Testis (tissue), 3 donors: ENCODE measurements around the gene LSM10. TPM values are rescaled to one million over a fixed set of nuclear protein-coding genes. Genes with fewer than 3 reads are reported as not detected.

Source experiments
- DNase-seq: peaks from one replicate; pipeline ENCODE4 v3.0.0-alpha.2; 2019
- H3K27ac ChIP-seq, 2 donors: fragments of 200-600 bp; sonication (generic); one replicate each; pipeline ENCODE4 v1.5.1; 2019
- H3K27me3 ChIP-seq: fragments of 200-600 bp; sonication (generic); one replicate; pipeline ENCODE4 v1.5.1; 2019
- H3K36me3 ChIP-seq: fragments of 200-600 bp; sonication (generic); one replicate; pipeline ENCODE4 v1.5.1; 2017; ENCODE audit warnings: low read depth; ENCODE audit errors: missing control alignments
- H3K4me1 ChIP-seq: fragments of 200-600 bp; sonication (generic); one replicate; pipeline ENCODE4 v1.5.1; 2019
- H3K4me3 ChIP-seq, 2 donors: fragments of 200-600 bp; sonication (generic); one replicate each; pipeline ENCODE4 v1.5.1; 2017 to 2019
- H3K9me3 ChIP-seq: fragments of 200-600 bp; sonication (generic); one replicate; pipeline ENCODE4 v1.5.1; 2017
- CTCF ChIP-seq, 3 experiments: fragments of 450-650 bp in 2 of 3; fragments of 200-600 bp in 1 of 3; sonication (generic) in 1 of 3; IDR thresholded peaks; one replicate each; pipeline ENCODE4 v1.5.1; 2016 to 2019; ENCODE audit warnings: antibody characterized with exemption in 3 of 3, mild to moderate bottlenecking in 2 of 3, moderate library complexity in 1 of 3
- POLR2A ChIP-seq: fragments of 450-650 bp; IDR thresholded peaks from one replicate; pipeline ENCODE4 v1.6.1; 2017; ENCODE audit warnings: antibody characterized with exemption, mild to moderate bottlenecking, moderate library complexity
- WGBS, 2 donors: methylation state at CpG; one replicate each; pipeline ENCODE4 v1.1.5; 2018; 5-methylcytosine and 5-hydroxymethylcytosine counted together
- intact Hi-C: fragments of 100-400 bp; cut with DNase I; formaldehyde crosslinking; loops from one replicate; pipeline ENCODE4 v1.15.1; 2023; ENCODE audit warnings: low total_unique reads
- polyA plus RNA-seq: library from polyadenylated mRNA; stranded (reverse); fragments of 350-450 nt; fragmentation: Illumina TruSeq; extraction: RNeasy Lipid Tissue Mini Kit (QIAGEN cat#74804); gene quantifications from one replicate; pipeline ENCODE4 v1.2.3, GENCODE V29; 2014; ENCODE audit warnings: low read depth, low replicate concordance; ENCODE audit not compliant: insufficient read depth
- total RNA-seq, 2 donors: library from RNA; depleted of rRNA; stranded (reverse); fragments of >200 nt; gene quantifications; one replicate each; pipeline ENCODE4 v1.2.3, GENCODE V29; 2016

Gene LSM10
- total and polyA plus RNA-seq, 3 donors from 2014 or later, result 69.1 to 106 (median 73.6) TPM

GRCh38 chr1:36417931-36418330 lies 20.2 kb upstream of the LSM10 start:
- no peak for TF ChIP-seq CTCF (IDR thresholded peaks at IDR 0.05)
- TF ChIP-seq POLR2A, result no peak
- Histone ChIP-seq H3K4me3 (no peak overlapping the region), H3K4me1 (peaks cover 38% of the 10 kb centered on the region), H3K36me3 (no peaks in the 10 kb centered on the region), H3K27me3 (no peaks in the 10 kb centered on the region), H3K27ac (peak overlapping the region; percentile 63 to 67), H3K9me3 (no peaks in the 10 kb centered on the region)
- DNase-seq, result peak; percentile 36
- intact Hi-C loops, result no loop called here
- 50 to 88% methylated on average over 9 of the region's 9 CpGs for WGBS, 2 donors

DNA sequence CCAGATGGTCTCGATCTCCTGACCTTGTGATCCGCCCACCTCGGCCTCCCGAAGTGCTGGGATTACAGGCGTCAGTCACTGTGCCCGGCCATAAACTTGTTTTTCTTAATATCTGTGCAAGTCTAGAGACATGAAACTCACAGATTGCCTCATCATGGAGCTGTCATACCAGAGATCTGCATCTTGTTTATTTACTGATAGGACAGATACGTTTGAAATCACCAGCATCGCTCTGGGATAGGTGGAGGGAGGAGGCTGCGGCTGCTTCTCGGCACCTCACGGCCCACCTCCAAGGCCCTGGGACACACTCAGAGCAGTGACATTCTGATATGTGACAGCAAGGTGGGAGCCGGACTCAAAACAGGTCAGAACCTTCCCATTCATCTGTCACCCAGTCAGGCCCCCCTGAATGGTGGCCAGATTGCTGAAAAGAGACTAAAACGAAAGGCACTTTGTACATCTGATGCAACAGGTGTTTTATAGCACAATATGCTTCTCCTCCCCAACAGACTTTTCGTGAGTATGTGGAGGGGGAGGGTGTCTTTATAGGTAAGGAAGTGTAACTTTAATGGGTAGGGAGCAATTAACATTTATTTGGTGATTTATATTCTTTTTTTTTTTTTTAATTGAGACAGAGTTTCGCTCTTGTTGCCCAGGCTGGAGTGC lies 18.1 kb upstream of the LSM10 start:
- TF ChIP-seq CTCF (IDR thresholded peaks at IDR 0.05) (no peak), POLR2A (no peak)
- Histone ChIP-seq H3K4me1 (peaks cover 36% of the 10 kb centered on the region), H3K27ac (no peak overlapping the region), H3K36me3 (no peaks in the 10 kb centered on the region), H3K4me3 (no peak overlapping the region), H3K27me3 (no peaks in the 10 kb centered on the region), H3K9me3 (no peaks in the 10 kb centered on the region)
- WGBS, 2 donors, result 84 to 85% methylated on average over 14 to 15 of the region's 15 CpGs
- DNase-seq, result no peak
- intact Hi-C loops, result no loop called here

DNA sequence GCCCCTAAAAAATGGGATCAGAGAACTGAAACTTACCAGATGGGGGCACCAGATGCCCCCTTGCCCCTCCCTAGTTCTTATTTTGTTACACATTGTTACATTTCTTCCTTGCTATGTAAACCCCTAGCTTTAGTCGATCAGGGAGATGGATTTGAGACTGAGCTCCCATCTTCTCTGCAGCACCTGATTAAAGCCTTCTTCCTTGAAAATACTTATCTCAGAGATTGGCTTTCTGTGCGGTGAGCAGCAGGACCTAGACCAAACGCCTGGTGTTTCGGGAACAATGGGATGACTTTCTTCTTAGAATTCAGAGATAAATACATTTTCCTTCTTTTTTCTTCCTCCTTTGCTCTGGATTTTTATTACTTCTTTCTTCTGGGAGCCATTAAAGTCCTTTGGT lies 16.7 kb upstream of the LSM10 start:
- TF ChIP-seq POLR2A (no peak), CTCF (IDR thresholded peaks at IDR 0.05) (no peak)
- Histone ChIP-seq H3K36me3 (no peaks in the 10 kb centered on the region), H3K9me3 (no peaks in the 10 kb centered on the region), H3K27me3 (no peaks in the 10 kb centered on the region), H3K27ac (peak overlapping the region; percentile 6 to 36), H3K4me1 (peaks cover 22% of the 10 kb centered on the region), H3K4me3 (no peak overlapping the region)
- intact Hi-C loops, result no loop called here
- DNase-seq, result no peak
- WGBS, 2 donors, result 62 to 65% methylated on average over 4 of the region's 4 CpGs

- no peak overlapping the region for H3K4me3 ChIP-seq
- H3K4me1 ChIP-seq, result peaks cover 12% of the 10 kb centered on the region
- intact Hi-C loops, result no loop called here
- 63 to 65% methylated on average over 11 of the region's 11 CpGs for WGBS, 2 donors
- H3K9me3 ChIP-seq, result no peaks in the 10 kb centered on the region
- H3K27me3 ChIP-seq, result no peaks in the 10 kb centered on the region
- H3K27ac ChIP-seq, result no peak overlapping the region
- no peaks in the 10 kb centered on the region for H3K36me3 ChIP-seq
- TF ChIP-seq POLR2A (no peak), CTCF (IDR thresholded peaks at IDR 0.05) (no peak)
- no peak for DNase-seq
Measured at GRCh38 chr1:36411674-36412648, 14.3 kb upstream of the LSM10 start.
